Neural cell (in vitro differentiated cells): ENCODE measurements around the gene CNOT10. TPM values are rescaled to one million over a fixed set of nuclear protein-coding genes. Genes with fewer than 3 reads are reported as not detected.
"Not testable (repeated sequence)": the region's sequence is repeated elsewhere in the genome, so short reads cannot be mapped to it uniquely, and the experiment has no call there.

Experiments
- H2AFZ ChIP-seq: fragments of 200-600, 300-800 bp; sonication (generic), shearing (Covaris generic); 2 replicates; pipeline ENCODE4 v1.6.0; 2014; ENCODE audit warnings: low read depth, mild to moderate bottlenecking, antibody characterized with exemption, low read length, moderate library complexity
- H3F3A ChIP-seq: fragments of 200-600 bp; shearing (Covaris generic); 2 replicates; pipeline ENCODE4 v1.6.1; 2016; ENCODE audit warnings: mild to moderate bottlenecking, moderate library complexity, mixed read lengths, antibody characterized with exemption, low read length; ENCODE audit not compliant: insufficient read depth, poor library complexity, severe bottlenecking
- H3K27ac ChIP-seq: fragments of 200-600, 300-800 bp; sonication (generic), shearing (Covaris generic); 2 replicates; pipeline ENCODE4 v1.5.1; 2014; ENCODE audit warnings: mild to moderate bottlenecking, low read length, moderate library complexity
- H3K27me3 ChIP-seq: fragments of 300-800, 200-600 bp; sonication (generic), shearing (Covaris generic); 2 replicates; pipeline ENCODE4 v1.6.0; 2014; ENCODE audit warnings: mild to moderate bottlenecking, low read depth, low read length, moderate library complexity; ENCODE audit not compliant: insufficient read depth
- H3K36me3 ChIP-seq: fragments of 300-800, 200-600 bp; sonication (generic), shearing (Covaris generic); 2 replicates; pipeline ENCODE4 v1.5.1; 2014; ENCODE audit warnings: mild to moderate bottlenecking, antibody characterized with exemption, low read length, moderate library complexity; ENCODE audit not compliant: insufficient read depth
- H3K4me2 ChIP-seq: fragments of 300-800, 200-600 bp; sonication (generic), shearing (Covaris generic); 2 replicates; pipeline ENCODE4 v1.6.0; 2014; ENCODE audit warnings: mild to moderate bottlenecking, low read length
- H3K4me3 ChIP-seq: fragments of 300-800, 200-600 bp; sonication (generic), shearing (Covaris generic); 2 replicates; pipeline ENCODE4 v1.5.1; 2014; ENCODE audit warnings: mild to moderate bottlenecking, low read length, moderate library complexity
- H3K79me2 ChIP-seq: fragments of 200-600 bp; shearing (Covaris generic); replicated peaks from 2 replicates; pipeline ENCODE4 v1.6.0; 2014; ENCODE audit warnings: mild to moderate bottlenecking, low read length, moderate library complexity; ENCODE audit not compliant: insufficient read depth
- H3K9ac ChIP-seq: fragments of 300-800, 200-600 bp; sonication (generic), shearing (Covaris generic); 2 replicates; pipeline ENCODE4 v1.6.1; 2016; ENCODE audit warnings: mild to moderate bottlenecking, low read length, mixed read lengths
- H3K9me2 ChIP-seq: fragments of 200-600 bp; shearing (Covaris generic); 2 replicates; pipeline ENCODE4 v1.6.1; 2016; ENCODE audit warnings: mild to moderate bottlenecking, low read length, mixed read lengths; ENCODE audit not compliant: insufficient read depth
- H3K9me3 ChIP-seq: fragments of 200-600, 300-800 bp; sonication (generic), shearing (Covaris generic); 2 replicates; pipeline ENCODE4 v1.6.1; 2016; ENCODE audit warnings: mild to moderate bottlenecking, mixed run types, low read length, moderate library complexity, mixed read lengths
- H4K20me1 ChIP-seq: fragments of 200-600 bp; shearing (Covaris generic); 2 replicates; pipeline ENCODE4 v1.6.1; 2016; ENCODE audit warnings: mild to moderate bottlenecking, mixed run types; ENCODE audit not compliant: insufficient read depth
- CTCF ChIP-seq: fragments of 450-650 bp; IDR thresholded peaks from 2 replicates; pipeline ENCODE4 v1.5.1; 2014; ENCODE audit warnings: antibody characterized with exemption, mild to moderate bottlenecking, moderate library complexity; ENCODE audit not compliant: poor library complexity, severe bottlenecking
- EP300 ChIP-seq: fragments of 450-650 bp; conservative IDR thresholded peaks from 2 replicates; pipeline ENCODE4 v1.6.1; 2014; ENCODE audit warnings: antibody characterized with exemption, mild to moderate bottlenecking, moderate library complexity; ENCODE audit not compliant: poor library complexity, severe bottlenecking
- EZH2 ChIP-seq: fragments of 200-600, 300-800 bp; shearing (Covaris generic), sonication (generic); IDR thresholded peaks from 2 replicates; pipeline ENCODE4 v1.6.1; 2014; ENCODE audit warnings: antibody characterized with exemption, low read length, borderline replicate concordance, mild to moderate bottlenecking; ENCODE audit not compliant: insufficient read depth, poor library complexity, severe bottlenecking
- MXI1 ChIP-seq: fragments of 450-650 bp; conservative IDR thresholded peaks from 2 replicates; pipeline ENCODE4 v1.6.1; 2014; ENCODE audit warnings: antibody characterized with exemption, mild to moderate bottlenecking; ENCODE audit not compliant: poor library complexity, severe bottlenecking
- POLR2AphosphoS5 ChIP-seq: IDR thresholded peaks from 2 replicates; pipeline ENCODE4 v1.6.1; 2012
- RAD21 ChIP-seq: fragments of 450-650 bp; conservative IDR thresholded peaks from 2 replicates; pipeline ENCODE4 v1.6.1; 2014; ENCODE audit warnings: antibody characterized with exemption, mild to moderate bottlenecking, moderate library complexity
- REST ChIP-seq: IDR thresholded peaks from 2 replicates; pipeline ENCODE4 v1.6.1; 2012; ENCODE audit warnings: borderline replicate concordance
- SMC3 ChIP-seq: fragments of 450-650 bp; conservative IDR thresholded peaks from 2 replicates; pipeline ENCODE4 v1.6.1; 2014; ENCODE audit warnings: antibody characterized with exemption, mild to moderate bottlenecking, moderate library complexity; ENCODE audit not compliant: poor library complexity
- TAF1 ChIP-seq: IDR thresholded peaks from 2 replicates; pipeline ENCODE4 v1.6.1; 2012; ENCODE audit warnings: low read depth
- polyA plus RNA-seq: library from polyadenylated mRNA; depleted of rRNA; stranded (reverse); fragments of >200 nt; gene quantifications from 2 replicates; pipeline ENCODE4 v1.2.3, GENCODE V29; 2014

The CNOT10 gene
- polyA plus RNA-seq, 1 donor from 2014 or later, result 53.8 TPM

- no peak overlapping the region for H2AFZ ChIP-seq
- no peak overlapping the region for H3K9ac ChIP-seq
- no peak overlapping the region for H3K27ac ChIP-seq
- H3K4me3 ChIP-seq, result no peak overlapping the region
- no peaks in the 10 kb centered on the region for H3F3A ChIP-seq
- no peaks in the 10 kb centered on the region for H3K9me2 ChIP-seq
- no peaks in the 10 kb centered on the region for H3K9me3 ChIP-seq
- TF ChIP-seq MXI1, result no peak
- TF ChIP-seq SMC3, result peak; percentile 82
- TF ChIP-seq EZH2, result no peak
- TF ChIP-seq CTCF, result peak; percentile 79
- peak; percentile 80 for TF ChIP-seq RAD21
- no peaks in the 10 kb centered on the region for H3K36me3 ChIP-seq
- no peaks in the 10 kb centered on the region for H3K27me3 ChIP-seq
- no peaks in the 10 kb centered on the region for H3K79me2 ChIP-seq
- no peak overlapping the region for H3K4me2 ChIP-seq
- no peaks in the 10 kb centered on the region for H4K20me1 ChIP-seq
Measured at GRCh38 chr3:32733631-32734229, 48.7 kb downstream of the CNOT10 start.

GRCh38 chr3:32734756-32735155 lies 49.8 kb downstream of the CNOT10 start:
- H3K27ac ChIP-seq, result no peak overlapping the region
- no peaks in the 10 kb centered on the region for H3K9me3 ChIP-seq
- no peak overlapping the region for H3K4me2 ChIP-seq
- no peaks in the 10 kb centered on the region for H4K20me1 ChIP-seq
- H3K27me3 ChIP-seq, result no peaks in the 10 kb centered on the region
- no peaks in the 10 kb centered on the region for H3K36me3 ChIP-seq
- no peaks in the 10 kb centered on the region for H3F3A ChIP-seq
- H3K9ac ChIP-seq, result no peak overlapping the region
- TF ChIP-seq EZH2 (no peak), EP300 (no peak), CTCF (no peak), REST (no peak), SMC3 (no peak), RAD21 (no peak), TAF1 (no peak), POLR2AphosphoS5 (no peak), MXI1 (no peak)
- H2AFZ ChIP-seq, result no peak overlapping the region
- no peaks in the 10 kb centered on the region for H3K9me2 ChIP-seq
- no peaks in the 10 kb centered on the region for H3K79me2 ChIP-seq
- H3K4me3 ChIP-seq, result no peak overlapping the region

- H2AFZ ChIP-seq, H3K9me2 ChIP-seq, H4K20me1 ChIP-seq, H3K27me3 ChIP-seq, H3K9ac ChIP-seq, H3K36me3 ChIP-seq, H3K4me2 ChIP-seq, H3K4me3 ChIP-seq, H3F3A ChIP-seq, H3K9me3 ChIP-seq, H3K27ac ChIP-seq, H3K79me2 ChIP-seq: not testable (repeated sequence)
Measured at GRCh38 chr3:32743470-32743869, 58.5 kb downstream of the CNOT10 start.
